PC-3 (cell line): ENCODE measurements around the gene CELF1.

ENCODE experiments used
- CTCF ChIP-seq: fragments of 300-600 bp; sonication (generic); conservative IDR thresholded peaks from 2 replicates; pipeline ENCODE4 v1.5.1; 2017; ENCODE audit warnings: antibody characterized with exemption, low read depth, mild to moderate bottlenecking, low read length
- EZH2 ChIP-seq: fragments of 300-600 bp; sonication (generic); IDR thresholded peaks from one replicate; pipeline ENCODE4 v1.6.1; 2017; ENCODE audit warnings: antibody characterized with exemption, mild to moderate bottlenecking, low read length; ENCODE audit not compliant: unreplicated experiment
- EZH2phosphoT487 ChIP-seq: fragments of 300-600 bp; sonication (generic); IDR thresholded peaks from 2 replicates; pipeline ENCODE4 v1.6.1; 2018; ENCODE audit warnings: mild to moderate bottlenecking, antibody characterized with exemption, low read length, borderline replicate concordance

- TF ChIP-seq CTCF (no peak), EZH2 (no peak), EZH2phosphoT487 (no peak)
Observed at GRCh38 chr11:47478651-47479329, 74.1 kb downstream of the CELF1 start.
